Sigmoid colon (tissue), 7 donors: Measurements from ENCODE around the gene SNX1. TPM values are rescaled to one million over a fixed set of nuclear protein-coding genes. Genes with fewer than 3 reads are reported as not detected.

Experiments
- DNase-seq: peaks from one replicate; pipeline ENCODE4 v3.0.0-alpha.2; 2019
- H3K27ac ChIP-seq, 4 donors: fragments of 200-600 bp; sonication (generic); one replicate each; pipeline ENCODE4 v1.5.1; 2016 to 2019; ENCODE audit warnings: mild to moderate bottlenecking in 1 of 4
- H3K27me3 ChIP-seq, 3 donors: fragments of 200-600 bp; sonication (generic); one replicate each; pipeline ENCODE4 v1.5.1; 2019; ENCODE audit warnings: mild to moderate bottlenecking in 1 of 3
- H3K36me3 ChIP-seq, 4 donors: fragments of 200-600 bp; sonication (generic); one replicate each; pipeline ENCODE4 v1.5.1; 2016 to 2019
- H3K4me1 ChIP-seq, 4 donors: fragments of 200-600 bp; sonication (generic); one replicate each; pipeline ENCODE4 v1.5.1; 2017 to 2019
- H3K4me3 ChIP-seq, 4 donors: fragments of 200-600 bp; sonication (generic); one replicate each; pipeline ENCODE4 v1.5.1; 2017 to 2019; ENCODE audit warnings: mild to moderate bottlenecking in 2 of 4, moderate library complexity in 1 of 4
- H3K9me3 ChIP-seq, 4 donors: fragments of 200-600 bp in 3 of 4; sonication (generic) in 3 of 4; one replicate each; pipeline versions ENCODE4 v1.5.1 to v1.6.1; 2013 to 2019
- EP300 ChIP-seq, 4 donors: sonication (generic); formaldehyde crosslinking; IDR thresholded peaks; one replicate each; pipeline ENCODE4 v1.6.1; 2017; ENCODE audit warnings: antibody characterized with exemption in 4 of 4
- POLR2A ChIP-seq, 2 donors: fragments of 450-650 bp; IDR thresholded peaks; one replicate each; pipeline ENCODE4 v1.6.1; 2016; ENCODE audit warnings: antibody characterized with exemption in 2 of 2, mild to moderate bottlenecking in 2 of 2, moderate library complexity in 2 of 2
- POLR2AphosphoS5 ChIP-seq, 4 donors: sonication (generic); formaldehyde crosslinking; IDR thresholded peaks; one replicate each; pipeline ENCODE4 v1.6.1; 2017; ENCODE audit warnings: antibody characterized with exemption in 4 of 4
- WGBS, 2 donors: extraction: QIAGEN DNeasy Blood & Tissue Kit; methylation state at CpG; one replicate each; pipeline ENCODE4 v1.1.7; 2013; 5-methylcytosine and 5-hydroxymethylcytosine counted together
- intact Hi-C: fragments of 100-400 bp; cut with DNase I; formaldehyde crosslinking; loops from one replicate; pipeline ENCODE4 v1.15.1; 2023
- polyA plus RNA-seq, 3 donors: library from polyadenylated mRNA; stranded (reverse); fragments of 200-250 nt; gene quantifications; one replicate each; pipeline ENCODE4 v1.2.3, GENCODE V29; 2013
- small RNA-seq, 3 donors: library from RNA; depleted of rRNA; stranded (forward); fragments of <200 nt; gene quantifications; one replicate each; pipeline ENCODE3, GENCODE V24; 2016
- total RNA-seq, 4 donors: library from RNA; depleted of rRNA; stranded (reverse); fragments of >200 nt; gene quantifications; one replicate each; pipeline ENCODE4 v1.1.0, GENCODE V29; 2016
- TF ChIP-seq, protein P1 (sequence below), 4 experiments: fragments of 450-650 bp in 3 of 4; fragments of 200-600 bp in 1 of 4; IDR thresholded peaks; one replicate each; pipeline ENCODE4 v1.5.1; 2016 to 2019; ENCODE audit warnings: antibody characterized with exemption in 4 of 4, mild to moderate bottlenecking in 3 of 4, moderate library complexity in 2 of 4
- donor health status: healthy with polysubstance abuse.
- donor health status: Bipolar disorder and iron deficiency.
- donor health status: healthy.

The SNX1 gene
- total and polyA plus RNA-seq, 7 donors: 70.3 to 88.1 (median 75.1) TPM

DNA sequence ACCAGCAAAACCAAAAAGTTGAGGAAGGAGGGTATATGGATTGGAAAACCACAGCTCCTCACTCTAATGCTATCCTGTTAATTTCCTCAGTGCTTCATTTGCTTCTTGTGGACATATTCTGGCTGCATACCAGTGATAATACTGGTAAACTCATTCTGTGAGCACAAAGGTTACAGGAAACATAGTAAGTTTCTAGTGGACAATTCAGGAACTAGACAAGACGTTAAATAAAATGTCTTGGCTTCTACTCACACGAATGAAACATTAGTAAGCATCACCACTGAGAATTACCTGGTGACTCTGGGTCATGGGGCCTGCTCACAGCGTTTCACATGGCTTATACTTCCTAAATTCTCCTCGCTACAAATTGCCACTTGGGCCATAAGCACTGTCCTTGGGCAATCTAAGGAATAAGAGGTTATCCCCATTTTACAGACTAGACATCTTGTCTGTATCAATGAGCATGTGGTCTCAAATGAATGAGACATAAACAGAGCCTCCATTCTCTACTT is 87.1 kb downstream of the SNX1 start:
- 47 to 86% methylated on average over 4 of the region's 4 CpGs for WGBS, 2 donors
- Histone ChIP-seq H3K9me3 (no peaks in the 10 kb centered on the region), H3K27ac (no peak overlapping the region), H3K4me3 (no peak overlapping the region), H3K4me1 (no peaks in the 10 kb centered on the region), H3K36me3 (peaks cover 0 to 42% (median 3%) of the 10 kb centered on the region in 4 donors), H3K27me3 (no peaks in the 10 kb centered on the region)
- intact Hi-C loops: no loop called here
- no peak for DNase-seq
- no peak for TF ChIP-seq POLR2A (IDR thresholded peaks at IDR 0.05)
- TF ChIP-seq, protein P1, sequence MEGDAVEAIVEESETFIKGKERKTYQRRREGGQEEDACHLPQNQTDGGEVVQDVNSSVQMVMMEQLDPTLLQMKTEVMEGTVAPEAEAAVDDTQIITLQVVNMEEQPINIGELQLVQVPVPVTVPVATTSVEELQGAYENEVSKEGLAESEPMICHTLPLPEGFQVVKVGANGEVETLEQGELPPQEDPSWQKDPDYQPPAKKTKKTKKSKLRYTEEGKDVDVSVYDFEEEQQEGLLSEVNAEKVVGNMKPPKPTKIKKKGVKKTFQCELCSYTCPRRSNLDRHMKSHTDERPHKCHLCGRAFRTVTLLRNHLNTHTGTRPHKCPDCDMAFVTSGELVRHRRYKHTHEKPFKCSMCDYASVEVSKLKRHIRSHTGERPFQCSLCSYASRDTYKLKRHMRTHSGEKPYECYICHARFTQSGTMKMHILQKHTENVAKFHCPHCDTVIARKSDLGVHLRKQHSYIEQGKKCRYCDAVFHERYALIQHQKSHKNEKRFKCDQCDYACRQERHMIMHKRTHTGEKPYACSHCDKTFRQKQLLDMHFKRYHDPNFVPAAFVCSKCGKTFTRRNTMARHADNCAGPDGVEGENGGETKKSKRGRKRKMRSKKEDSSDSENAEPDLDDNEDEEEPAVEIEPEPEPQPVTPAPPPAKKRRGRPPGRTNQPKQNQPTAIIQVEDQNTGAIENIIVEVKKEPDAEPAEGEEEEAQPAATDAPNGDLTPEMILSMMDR (IDR thresholded peaks at IDR 0.05): no peak
- TF ChIP-seq EP300 (IDR thresholded peaks at IDR 0.05): no peak
- TF ChIP-seq POLR2AphosphoS5 (IDR thresholded peaks at IDR 0.05): no peak

DNA sequence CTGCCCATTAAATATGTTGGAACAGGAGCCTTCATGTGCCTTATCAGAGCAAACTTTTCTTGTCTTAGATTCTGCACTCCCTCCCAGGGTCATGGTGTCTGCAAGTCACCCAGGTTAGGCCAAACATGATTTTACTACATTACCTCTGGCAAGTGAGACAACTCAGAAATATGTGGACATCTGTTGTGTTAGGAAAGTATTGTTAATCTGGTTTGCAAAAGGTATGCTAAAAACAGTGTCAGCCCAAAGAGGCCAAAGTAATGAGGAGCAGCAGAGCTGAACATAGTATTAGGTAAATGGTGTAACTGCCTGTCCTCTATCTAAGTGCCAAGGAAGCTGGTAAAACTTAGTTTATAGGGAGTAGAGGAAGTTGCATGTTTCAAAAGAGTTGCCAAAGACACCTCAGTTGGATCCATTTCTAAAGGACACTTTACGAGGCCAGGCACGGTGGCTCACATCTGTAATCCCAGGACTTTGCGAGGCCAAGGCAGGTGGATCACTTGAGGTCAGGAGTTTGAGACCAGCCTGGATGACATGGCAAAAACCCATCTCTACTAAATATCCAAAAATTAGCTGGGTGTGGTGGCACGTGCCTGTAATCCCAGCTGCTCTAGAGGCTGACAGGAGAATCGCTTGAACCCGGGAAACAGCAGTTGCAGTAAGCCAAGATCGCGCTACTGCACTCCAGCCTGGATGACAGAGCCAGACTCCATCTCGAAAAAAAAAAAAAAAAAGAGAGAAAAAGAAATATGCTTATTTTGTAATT is 89.5 kb downstream of the SNX1 start:
- Histone ChIP-seq H3K9me3 (no peaks in the 10 kb centered on the region), H3K27me3 (no peaks in the 10 kb centered on the region), H3K4me3 (no peak overlapping the region), H3K4me1 (no peaks in the 10 kb centered on the region), H3K27ac (no peak overlapping the region), H3K36me3 (peaks cover 0 to 29% (median 3%) of the 10 kb centered on the region in 4 donors)
- intact Hi-C loops: no loop called here
- WGBS, 2 donors: 88 to 91% methylated on average over 9 of the region's 9 CpGs
- no peak for DNase-seq
- no peak for TF ChIP-seq EP300 (IDR thresholded peaks at IDR 0.05)
- TF ChIP-seq, protein P1 (IDR thresholded peaks at IDR 0.05): no peak
- no peak for TF ChIP-seq POLR2A (IDR thresholded peaks at IDR 0.05)
- no peak for TF ChIP-seq POLR2AphosphoS5 (IDR thresholded peaks at IDR 0.05)

DNA sequence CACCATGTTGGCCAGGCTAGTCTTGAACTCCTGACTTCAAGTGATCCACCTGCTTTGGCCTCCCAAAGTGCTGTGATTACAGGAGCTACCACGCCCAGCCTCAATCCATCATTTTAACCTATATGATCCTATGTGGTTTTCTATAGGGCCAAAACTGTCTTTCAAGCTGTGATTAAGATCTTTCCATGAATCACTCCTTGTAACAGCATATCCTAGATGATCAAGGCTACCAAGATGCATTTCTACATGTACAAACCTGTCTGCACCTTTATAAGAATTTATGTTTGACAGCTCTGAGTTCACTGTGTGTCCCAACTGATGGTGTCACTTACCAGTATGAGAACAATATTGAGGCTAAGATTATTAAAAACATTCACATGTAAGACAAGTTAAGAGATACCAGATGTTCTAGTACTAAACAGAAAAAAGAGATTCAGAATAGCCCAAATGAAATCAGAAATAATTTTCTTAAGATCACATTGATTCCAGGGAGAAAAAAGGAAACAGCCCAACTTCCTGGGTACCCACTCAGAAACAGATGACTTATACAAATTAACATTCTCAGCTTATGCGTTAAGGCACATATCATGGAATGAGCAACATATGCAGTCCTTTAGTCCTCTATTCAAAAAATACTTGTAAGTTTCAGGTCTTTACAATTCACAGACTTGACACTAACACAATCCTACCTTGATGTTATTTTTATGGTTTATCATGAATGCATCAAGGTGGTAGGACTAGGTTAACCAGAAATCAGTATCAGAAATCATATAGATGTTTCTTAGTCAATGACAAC is 91.8 kb downstream of the SNX1 start:
- Histone ChIP-seq H3K9me3 (no peaks in the 10 kb centered on the region), H3K36me3 (peaks cover 0 to 26% (median 3%) of the 10 kb centered on the region in 4 donors), H3K4me3 (no peak overlapping the region), H3K27me3 (no peaks in the 10 kb centered on the region), H3K27ac (no peak overlapping the region), H3K4me1 (no peaks in the 10 kb centered on the region)
- intact Hi-C loops: no loop called here
- no peak for DNase-seq
- WGBS, 2 donors: 87 to 95% methylated on average over 2 of the region's 2 CpGs
- TF ChIP-seq POLR2A (IDR thresholded peaks at IDR 0.05): no peak

Small RNA genes within 50 kb of the gene (small RNA-seq; reads per million reads assigned to genes)
- 0 reads per million in 3 donors for gene RF00019

Other genes with a start within 250 kb of the SNX1 start
- 1 to 10 TPM; 2.1 to 5.5 (median 3.3) TPM for gene DAPK2, start 49.5 kb upstream of the SNX1 start, total RNA-seq
- 10 to 100 TPM; 19.2 to 27.7 (median 21.7) TPM for gene DAPK2, start 49.5 kb upstream of the SNX1 start, polyA plus RNA-seq
- gene CIAO2A, start 2.1 kb upstream of the SNX1 start, total RNA-seq: 10 to 100 TPM; 24.7 to 51.7 (median 42.2) TPM
- gene CIAO2A, start 2.1 kb upstream of the SNX1 start, polyA plus RNA-seq: 100 to 1,000 TPM; 118 to 339 (median 223) TPM
- under 1 TPM in 3 of 4 donors, not detected in 1; under 0.01 to 0.95 (median 0.83) TPM for gene SNX22, start 55.7 kb downstream of the SNX1 start, total RNA-seq
- 1 to 10 TPM in 1 of 3 donors, under 1 TPM in 1, not detected in 1; 0.23 to 8.4 TPM for gene SNX22, start 55.7 kb downstream of the SNX1 start, polyA plus RNA-seq
- 100 to 1,000 TPM; 154 to 232 (median 183) TPM for gene PPIB, start 67.0 kb downstream of the SNX1 start, total RNA-seq
- 100 to 1,000 TPM; 162 to 647 (median 169) TPM for gene PPIB, start 67.0 kb downstream of the SNX1 start, polyA plus RNA-seq